G401 (cell line): ENCODE measurements around the gene LAX1. TPM values are rescaled to one million over a fixed set of nuclear protein-coding genes. Genes with fewer than 3 reads are reported as not detected.
"Not testable (repeated sequence)": the region's sequence is repeated elsewhere in the genome, so short reads cannot be mapped to it uniquely, and the experiment has no call there.

Experiments
- DNase-seq: peaks from one replicate; pipeline ENCODE4 v3.0.0-alpha.2; 2015; ENCODE audit warnings: low spot score
- in situ Hi-C: cut with HindIII; loops from 2 replicates; pipeline ENCODE4 v1.10.0; 2016; ENCODE audit warnings: low sequenced_read_pairs, mixed read lengths
- total RNA-seq: library from RNA; depleted of rRNA; stranded (reverse); fragments of >200 nt; shearing (Covaris generic); gene quantifications from 2 replicates; pipeline ENCODE4 v1.2.3, GENCODE V29; 2014

Gene LAX1
- total RNA-seq, 1 experiment from 2014 or later, result not detected

DNA sequence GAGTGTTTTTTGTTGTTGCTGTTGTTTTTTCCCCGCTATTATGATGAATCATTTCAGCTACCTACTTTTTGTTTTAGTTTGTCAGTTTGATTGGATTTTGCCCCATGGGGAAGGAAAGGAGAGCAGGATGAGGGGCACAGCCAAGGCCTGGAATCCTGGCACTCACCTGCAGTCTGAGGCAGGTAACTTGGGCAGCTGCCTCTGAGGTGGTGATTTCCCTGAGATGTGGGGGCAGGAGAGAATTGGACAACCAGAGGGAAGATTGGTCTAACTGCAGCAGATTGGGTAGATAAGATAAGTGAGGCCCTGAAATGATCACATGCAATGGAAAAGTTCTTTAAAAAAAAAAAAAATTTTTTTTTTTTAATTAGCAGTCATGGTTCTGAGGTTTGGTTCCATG is 1.5 kb upstream of the LAX1 start:
- in situ Hi-C loops, result no loop called here

DNA sequence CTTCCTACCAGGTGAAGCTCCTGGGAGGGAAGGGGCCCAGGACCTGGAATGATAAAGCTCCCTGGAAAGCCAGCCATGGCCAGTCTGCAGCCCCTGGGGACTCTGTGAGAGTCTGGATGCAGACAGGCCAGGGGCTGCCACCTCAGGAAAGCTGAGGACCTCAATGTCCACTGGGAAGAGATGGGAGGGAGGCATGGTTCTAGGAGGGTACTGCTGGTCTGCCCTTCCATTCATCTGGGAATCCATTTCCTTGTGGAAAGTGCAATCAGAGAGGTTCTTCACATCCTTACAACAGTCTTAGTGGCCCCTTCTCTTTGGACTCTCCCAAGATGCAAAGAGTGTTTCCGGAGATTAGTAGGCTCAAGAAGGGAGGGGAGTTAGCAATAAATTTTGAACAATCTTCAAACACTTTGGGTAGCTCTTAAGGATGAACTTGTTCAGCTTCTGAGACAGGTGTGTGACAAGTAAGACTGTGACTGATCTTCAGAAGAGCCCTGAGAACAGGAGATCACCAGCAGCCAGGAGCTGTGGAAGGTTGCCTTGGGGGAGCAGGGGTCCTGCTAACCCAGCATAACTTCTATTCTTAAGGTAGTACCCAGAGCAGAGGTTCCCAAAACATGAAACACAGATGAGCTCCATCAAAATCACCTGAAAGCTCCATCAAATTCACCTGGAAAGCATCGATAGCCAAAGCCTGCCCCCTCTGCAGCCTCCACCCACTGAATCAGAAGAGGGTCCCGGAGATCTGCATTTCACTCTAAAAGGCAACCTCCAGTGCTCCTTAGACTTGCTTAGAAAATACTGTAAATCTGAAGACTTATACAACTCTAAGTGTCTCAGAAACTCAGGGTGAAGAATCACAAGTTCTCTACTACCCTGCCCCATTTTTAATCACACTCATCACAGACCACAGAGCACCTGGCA is 616 bp upstream of the LAX1 start:
- no peak for DNase-seq
- in situ Hi-C loops, result no loop called here

More for the DNA sequence above, 1.5 kb upstream of the LAX1 start:
- DNase-seq, result no peak

DNA sequence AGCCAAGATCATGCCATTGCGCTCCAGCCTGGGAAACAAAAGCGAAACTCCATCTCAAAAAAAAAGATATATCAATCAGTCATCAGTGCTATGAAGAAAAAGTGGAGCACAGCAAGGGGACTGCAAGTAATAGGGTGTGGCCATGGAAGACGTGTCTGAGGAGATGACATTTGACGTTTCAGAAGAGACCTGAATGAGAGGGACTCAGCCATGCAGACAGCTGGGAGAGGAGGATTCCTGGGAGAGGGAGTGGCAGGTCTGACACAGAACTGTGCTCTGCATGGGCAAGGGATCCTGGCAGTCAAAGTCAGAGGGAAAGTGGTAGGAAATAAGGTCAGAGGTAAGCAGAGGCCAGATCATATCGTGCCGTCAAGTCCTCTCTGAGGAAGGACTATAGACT is 3.3 kb downstream of the LAX1 start:
- no peak for DNase-seq
- in situ Hi-C loops, result no loop called here

DNA sequence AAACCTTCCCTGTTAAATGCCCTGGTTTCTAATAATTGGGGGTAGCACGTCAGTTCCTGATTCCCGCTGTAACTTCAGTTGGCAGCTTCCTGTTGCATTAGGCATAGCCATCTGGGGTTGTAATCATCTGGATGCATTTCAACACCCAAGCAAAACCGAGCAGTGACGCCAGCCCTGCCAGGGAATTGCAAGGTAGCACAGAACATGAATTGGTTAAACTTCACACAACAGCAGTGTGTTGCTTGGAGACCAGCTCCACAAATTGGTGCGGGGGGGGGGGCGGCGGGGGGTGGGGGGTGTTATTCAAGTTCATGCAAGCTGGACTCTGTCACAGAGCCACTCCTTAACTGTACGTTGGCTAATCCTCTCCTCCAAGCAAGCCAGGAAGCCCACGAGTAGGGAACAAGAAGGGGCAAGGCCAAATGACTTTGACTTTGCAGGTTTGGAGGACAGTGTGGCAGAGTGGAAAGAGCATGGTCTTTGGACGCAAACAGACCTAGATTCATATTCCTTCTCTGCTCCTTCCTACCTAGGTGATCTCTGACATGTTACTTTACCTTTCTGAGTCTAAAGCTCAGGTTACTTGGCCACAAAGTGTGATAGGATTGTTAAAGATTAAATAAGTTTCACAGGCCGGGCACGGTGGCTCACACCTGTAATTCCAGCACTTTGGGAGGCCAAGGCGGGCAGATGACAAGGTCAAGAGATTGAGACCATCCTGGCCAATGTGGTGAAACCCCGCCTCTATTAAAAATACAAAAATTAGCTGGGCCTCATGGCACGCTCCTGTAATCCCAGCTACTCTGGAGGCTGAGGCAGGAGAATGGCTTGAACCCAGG is 4.7 kb downstream of the LAX1 start:
- DNase-seq, result peak; percentile 96
- in situ Hi-C loops, result no loop called here

DNA sequence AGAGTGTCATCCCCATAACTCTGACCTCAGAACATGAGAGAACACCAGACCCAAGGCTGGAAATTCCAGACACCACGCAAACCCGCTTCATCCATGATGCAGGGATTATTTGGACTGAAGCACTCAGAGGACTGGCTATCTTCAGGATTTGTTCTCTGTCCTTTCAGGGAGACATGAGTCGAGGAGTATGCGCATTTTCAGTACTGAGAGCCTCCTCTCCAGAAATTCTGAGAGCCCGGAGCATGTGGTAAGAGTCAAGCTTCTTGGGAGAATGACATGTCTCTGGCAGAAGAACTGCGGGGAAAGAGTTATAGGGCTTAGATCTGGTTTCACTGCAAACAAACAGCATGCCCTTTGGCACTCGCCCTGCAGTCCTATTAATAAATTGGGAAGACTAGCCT is 6.9 kb downstream of the LAX1 start:
- in situ Hi-C loops, result no loop called here
- DNase-seq, result peak; percentile 62

DNA sequence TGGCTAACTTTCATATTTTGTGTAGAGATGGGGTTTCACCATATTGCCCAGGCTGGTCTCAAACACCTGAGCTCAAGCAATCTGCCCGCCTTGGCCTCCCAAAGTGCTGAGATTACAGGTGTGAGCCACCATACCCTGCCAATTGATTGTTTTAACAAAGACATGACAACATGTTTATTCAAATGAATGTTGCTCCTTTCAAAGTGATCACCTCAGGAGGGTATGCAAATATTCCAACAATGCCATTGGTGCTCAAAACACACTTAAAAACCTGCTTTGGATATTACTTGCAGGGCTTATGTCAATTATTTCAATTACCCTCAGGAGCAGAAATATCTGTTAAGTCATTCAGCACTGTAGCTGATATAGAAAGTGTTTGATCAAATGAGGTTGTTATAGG is 7.9 kb downstream of the LAX1 start:
- in situ Hi-C loops, result no loop called here
- DNase-seq, result no peak

DNA sequence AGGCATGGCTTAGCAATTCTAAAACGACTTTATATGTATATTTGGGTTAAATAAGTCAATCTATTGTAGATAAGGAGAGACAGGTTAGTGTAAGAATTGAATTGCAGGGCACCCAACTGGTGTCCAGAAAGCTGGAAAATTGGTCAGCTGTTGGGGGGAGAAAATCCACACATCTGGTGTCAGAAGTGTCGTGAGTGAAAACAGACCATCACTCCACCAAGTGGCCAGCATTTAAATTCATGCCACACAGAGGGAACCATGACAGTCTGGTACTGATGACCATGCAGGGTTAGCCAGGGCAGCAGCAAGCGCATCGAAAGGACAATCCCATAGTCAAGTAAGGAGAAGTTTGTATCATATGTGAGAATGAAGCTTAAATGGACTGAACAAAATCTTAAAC is 11.7 kb downstream of the LAX1 start:
- no peak for DNase-seq
- in situ Hi-C loops, result no loop called here

DNA sequence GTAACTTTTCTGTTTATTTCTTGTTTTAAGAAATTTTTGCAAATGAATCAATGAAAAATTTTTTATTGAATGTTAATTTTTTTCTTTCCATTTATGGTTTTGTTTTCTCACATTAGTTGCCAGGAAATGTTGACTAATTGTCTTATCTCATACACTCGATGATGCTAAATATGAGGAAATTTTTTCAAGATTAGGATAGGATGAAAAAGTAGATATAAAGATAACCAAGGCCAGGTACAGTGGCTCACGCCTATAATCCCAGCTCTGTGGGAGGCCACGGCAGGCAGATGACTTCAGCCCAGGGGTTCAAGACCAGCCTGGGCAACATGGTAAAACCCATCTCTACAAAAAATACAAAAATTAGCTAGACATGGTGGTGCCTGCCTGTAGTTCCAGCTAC is 12.6 kb downstream of the LAX1 start:
- in situ Hi-C loops, result no loop called here
- DNase-seq, result no peak

DNA sequence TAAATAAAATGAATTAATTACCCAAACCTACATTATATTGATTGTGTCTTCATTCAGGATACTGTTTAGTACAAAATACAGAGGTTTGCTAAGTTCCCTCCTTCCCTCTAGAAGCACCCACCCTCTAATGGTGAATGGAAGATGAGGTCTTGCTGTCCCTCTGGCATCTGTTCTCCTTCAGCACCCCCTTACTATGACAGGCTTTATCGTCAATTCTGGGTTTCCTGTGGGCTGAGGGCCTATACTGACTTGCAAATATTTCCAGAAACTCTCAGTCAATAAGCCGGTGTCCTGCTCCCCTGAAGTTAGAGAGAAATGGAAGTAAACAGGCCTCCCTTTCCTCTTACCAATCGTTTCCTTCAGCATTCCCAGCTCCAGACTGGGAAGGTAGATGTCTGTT is 13.2 kb downstream of the LAX1 start:
- in situ Hi-C loops, result no loop called here
- no peak for DNase-seq

DNA sequence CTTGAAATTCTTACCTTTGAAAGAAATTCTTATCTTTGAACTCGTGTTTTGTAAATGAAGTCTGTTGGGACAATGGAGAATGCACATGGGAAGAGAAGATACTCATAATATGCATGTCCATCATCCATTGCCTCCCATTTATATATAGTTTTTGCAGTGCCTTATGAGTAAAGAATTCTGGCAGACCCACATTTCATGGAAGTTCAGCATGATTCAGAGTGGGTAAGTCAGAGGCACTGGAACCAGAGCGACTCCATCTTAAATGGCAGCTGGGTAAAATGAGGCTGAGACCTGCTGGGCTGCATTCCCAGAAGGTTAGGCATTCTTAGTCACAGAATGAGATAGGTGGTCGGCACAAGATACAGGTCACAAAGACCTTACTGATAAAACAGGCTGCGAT is 13.8 kb downstream of the LAX1 start:
- no peak for DNase-seq
- in situ Hi-C loops, result no loop called here

DNA sequence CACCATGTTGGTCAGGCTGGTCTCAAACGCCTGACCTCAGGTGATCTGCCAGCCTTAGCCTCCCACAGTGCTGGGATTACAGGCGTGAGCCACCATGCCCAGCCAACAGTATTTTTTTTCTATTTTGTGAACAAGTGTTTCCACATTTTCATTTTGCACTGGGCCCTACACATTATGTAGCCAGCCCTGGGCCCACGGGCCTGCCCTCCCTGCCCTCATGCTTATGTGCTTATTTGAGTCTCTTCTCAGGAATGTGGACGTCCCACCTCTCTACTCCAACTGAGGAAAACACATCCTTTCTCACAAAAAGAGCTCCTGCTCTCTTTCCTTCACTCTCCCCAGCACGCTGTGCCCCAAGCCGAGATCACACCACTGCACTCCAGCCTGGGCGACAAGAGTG is 17.0 kb downstream of the LAX1 start:
- DNase-seq, result no peak
- in situ Hi-C loops, result no loop called here

DNA sequence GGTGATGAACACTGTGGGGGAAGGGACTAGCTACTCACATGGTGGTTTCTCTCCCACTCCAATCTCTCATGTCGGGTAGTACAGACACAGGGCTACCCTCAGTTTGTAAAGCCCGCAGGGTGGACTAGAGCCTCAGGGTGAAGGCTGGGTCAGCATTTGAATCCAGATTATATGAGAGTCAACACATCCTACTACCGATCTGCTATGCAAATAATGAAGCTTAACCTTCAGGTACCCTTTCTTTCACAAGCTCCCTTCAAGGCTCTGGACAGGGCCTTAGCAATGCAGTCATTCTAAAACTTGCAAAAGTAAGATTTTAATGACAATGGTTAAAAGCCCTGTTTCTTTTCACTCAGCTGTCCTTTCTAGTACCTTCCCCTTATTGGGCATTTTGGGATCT is 25.0 kb downstream of the LAX1 start:
- DNase-seq, result no peak
- in situ Hi-C loops, result no loop called here

DNA sequence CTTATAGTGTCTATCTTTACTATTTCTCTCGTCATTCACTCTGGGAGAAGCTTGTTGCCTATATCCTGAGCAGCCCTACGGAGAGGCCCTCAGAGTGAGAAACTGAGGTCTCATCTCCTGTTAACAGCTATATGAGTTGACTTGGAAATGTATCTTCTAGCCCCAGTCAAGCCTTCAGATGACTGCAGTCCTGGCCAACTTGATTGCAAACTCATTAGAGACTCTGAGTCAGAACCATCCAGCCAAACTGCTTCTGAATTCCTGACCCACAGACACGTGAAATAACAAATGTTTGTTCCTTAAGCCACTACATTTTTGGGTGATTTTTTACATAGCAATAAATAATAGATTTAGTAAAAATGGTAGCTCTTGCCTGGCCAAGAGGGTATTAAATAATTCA is 26.5 kb downstream of the LAX1 start:
- no peak for DNase-seq
- in situ Hi-C loops, result no loop called here

DNA sequence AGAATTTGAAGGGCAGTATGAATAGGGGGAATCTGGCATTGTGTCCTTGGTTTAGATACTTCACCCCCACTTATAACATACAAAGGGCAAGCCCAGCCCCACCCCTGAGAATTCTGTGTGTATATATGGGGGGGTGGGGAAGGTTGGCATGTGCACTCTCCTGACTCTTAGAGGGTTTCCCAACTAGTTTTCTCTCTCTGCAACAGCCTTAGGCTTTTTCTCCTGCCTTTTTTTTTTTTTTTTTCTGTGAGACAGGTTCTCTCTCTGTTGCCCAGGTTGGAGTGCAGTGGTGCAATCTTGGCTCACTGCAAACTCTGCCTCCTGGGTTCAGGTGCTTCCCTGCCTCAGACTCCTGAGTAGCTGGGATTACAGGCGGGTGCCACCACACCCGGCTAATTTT is 27.5 kb downstream of the LAX1 start:
- in situ Hi-C loops, result no loop called here

DNA sequence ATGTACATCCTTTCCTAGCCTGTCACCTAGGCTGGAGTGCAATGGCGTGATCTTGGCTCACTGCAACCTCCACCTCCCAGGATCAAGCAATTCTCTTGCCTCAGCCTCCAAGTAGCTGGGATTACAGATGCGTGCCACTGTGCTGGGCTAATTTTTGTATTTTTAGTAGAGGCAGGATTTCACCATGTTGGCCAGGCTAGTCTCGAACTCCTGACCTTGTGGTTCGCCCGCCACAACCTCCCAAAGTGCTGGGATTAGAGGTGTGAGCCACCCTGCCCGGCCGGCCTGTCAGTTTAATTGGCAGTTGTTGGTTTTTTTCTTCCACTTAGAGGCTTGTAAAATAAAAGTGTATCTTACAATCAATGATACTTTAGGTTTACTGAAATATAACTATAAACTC is 28.6 kb downstream of the LAX1 start:
- DNase-seq, in situ Hi-C loops: not testable (repeated sequence)

More for the DNA sequence above, 27.5 kb downstream of the LAX1 start:
- DNase-seq, result no peak

DNA sequence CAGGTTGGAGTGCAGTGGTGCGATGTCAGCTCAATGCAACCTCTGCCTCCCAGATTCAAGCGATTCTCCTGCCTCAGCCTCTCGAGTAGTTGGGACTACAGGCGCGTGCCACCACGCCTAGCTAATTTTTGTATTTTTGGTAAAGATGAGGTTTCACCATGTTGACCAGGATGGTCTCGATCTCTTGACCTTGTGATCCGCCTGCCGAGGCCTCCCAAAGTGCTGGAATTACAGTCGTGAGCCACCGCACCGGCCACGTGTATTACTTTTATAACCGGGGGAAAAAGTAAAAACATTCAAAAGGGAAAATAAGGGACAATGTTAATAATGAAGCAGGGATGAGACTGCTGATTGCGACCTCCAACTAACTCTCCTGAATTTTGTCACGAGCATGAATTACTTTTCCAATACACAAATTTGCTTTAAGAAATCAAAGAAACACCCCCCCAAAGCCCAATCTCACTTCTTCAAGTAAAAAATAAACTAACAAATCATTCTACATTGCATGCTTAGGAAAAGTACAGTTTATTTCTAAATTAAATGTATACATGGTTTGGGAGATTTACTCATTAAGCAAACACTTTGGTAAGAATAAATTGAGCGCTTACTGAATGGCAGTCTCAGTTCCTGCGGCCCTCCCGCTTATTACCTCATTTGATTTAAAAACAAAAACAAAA is 29.9 kb downstream of the LAX1 start:
- DNase-seq, result no peak
- in situ Hi-C loops, result no loop called here

DNA sequence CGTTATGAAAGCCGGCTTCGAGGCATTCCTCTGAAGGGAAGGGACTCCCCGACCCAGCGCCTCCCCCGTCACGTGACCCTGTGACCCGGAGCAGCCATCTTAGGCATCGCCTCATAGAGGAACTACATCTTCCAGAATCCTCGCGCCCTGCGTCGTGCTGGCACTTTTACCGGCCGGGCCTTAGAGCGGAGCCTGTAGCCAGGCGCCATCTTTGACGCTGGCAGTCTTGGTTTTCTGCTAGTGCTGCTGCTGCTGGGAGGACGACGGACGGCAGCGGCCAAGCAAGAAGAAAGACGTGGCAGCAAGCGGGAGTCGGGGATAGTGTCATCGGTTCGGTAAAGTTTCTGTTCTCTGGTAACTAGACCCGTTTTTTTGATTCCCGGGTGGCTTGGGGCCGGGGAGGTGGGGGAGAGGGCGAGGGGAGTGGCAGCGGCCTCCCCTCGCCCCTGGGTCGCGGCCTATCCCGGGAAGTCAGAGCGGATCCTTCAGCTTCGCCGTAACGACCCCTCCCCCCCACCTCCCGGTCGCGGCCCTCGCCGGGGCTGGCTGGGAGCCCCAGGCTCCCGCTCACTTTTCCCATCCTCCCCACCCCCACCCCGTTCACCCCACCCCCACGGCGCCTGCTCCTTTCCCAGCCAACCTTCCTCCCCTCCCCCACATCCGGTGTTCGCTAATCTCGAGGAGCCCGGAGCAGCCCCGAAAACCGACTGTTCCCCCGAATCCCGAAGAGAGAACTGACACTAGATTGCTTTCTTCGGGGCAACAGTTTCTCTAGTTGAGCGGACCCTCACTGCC is 30.7 kb downstream of the LAX1 start, which contains the start of the genes ZBED6 and ZC3H11A:
Gene ZBED6, plus strand, starts transcription at position 183 of the 795 bp plus-strand sequence. CDS start 1,900 bp downstream, outside the sequence.
Gene ZC3H11A, plus strand, starts transcription at position 183 of the 795 bp plus-strand sequence. CDS start 21,448 bp downstream, outside the sequence.
- peak; percentile 98 for DNase-seq

DNA sequence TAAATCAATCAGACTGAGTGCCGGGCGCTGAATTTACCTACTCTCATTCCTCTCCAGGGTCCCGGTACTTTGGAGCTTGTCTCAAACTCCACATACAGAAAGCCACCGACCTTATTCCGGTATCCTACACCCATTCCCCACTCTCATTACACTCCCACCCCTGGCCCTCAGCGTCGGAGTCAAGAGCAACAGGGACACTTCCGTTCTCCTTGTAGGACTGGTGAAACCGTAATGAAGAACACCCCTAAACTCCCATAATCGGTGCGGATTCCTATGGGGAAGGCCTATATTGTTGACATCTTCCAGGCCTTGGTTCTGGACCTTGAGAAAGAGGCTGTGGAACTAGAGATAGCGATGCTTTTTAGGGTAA is 31.2 kb downstream of the LAX1 start:
- in situ Hi-C loops, result no loop called here
- DNase-seq, result peak; percentile 35

More for the DNA sequence above, 30.7 kb downstream of the LAX1 start, which contains the start of the genes ZBED6 and ZC3H11A:
- in situ Hi-C loops, result no loop called here

DNA sequence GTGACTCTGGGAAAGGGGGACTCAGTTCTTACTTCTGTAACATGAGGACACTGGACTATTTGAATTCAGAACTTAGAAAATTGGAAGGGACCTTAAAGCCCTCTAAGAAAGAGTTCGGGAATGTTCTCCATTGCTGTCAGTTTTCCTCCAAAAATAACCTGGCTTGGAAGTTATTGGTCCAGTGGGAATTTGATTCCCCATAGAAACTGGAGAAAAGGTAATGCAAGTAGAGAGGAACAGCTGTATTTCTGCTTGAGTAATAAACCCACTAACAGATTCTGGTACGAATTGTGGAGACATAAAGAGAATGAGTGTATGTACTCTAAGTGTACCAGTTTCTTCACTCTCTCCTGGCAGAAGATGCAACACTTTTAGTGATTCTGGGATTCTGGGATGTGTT is 32.2 kb downstream of the LAX1 start:
- in situ Hi-C loops, result no loop called here
- DNase-seq, result no peak
